GM12873 (cell line): ENCODE data around the gene OR2B2.

Source experiments
- TF ChIP-seq, protein P1 (sequence below): IDR thresholded peaks from 2 replicates; pipeline ENCODE4 v1.5.1; 2012; ENCODE audit warnings: low read depth, mild to moderate bottlenecking, moderate library complexity, low read length, control low read depth; ENCODE audit not compliant: insufficient read depth; ENCODE audit errors: missing control alignments

OR2B2 gene

DNA sequence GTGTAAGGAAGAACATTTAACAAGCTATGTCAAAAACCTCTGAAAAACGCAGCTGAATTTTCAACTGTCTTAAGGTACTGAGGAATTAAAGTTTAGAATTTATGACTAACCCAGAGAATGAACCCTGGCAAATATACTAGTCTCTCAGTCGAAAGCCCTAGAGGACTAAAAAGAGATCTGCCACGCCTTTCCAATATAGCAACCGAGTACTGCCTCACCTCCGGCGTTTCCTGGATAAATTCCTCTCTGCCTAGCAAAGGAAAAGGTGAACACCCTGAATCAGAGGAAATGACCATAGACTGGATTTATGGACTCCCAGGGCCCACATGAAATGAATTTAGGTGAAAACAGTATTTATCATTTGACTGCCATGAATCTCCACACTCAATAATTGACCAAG is 12.0 kb upstream of the OR2B2 start:
- TF ChIP-seq, protein P1, sequence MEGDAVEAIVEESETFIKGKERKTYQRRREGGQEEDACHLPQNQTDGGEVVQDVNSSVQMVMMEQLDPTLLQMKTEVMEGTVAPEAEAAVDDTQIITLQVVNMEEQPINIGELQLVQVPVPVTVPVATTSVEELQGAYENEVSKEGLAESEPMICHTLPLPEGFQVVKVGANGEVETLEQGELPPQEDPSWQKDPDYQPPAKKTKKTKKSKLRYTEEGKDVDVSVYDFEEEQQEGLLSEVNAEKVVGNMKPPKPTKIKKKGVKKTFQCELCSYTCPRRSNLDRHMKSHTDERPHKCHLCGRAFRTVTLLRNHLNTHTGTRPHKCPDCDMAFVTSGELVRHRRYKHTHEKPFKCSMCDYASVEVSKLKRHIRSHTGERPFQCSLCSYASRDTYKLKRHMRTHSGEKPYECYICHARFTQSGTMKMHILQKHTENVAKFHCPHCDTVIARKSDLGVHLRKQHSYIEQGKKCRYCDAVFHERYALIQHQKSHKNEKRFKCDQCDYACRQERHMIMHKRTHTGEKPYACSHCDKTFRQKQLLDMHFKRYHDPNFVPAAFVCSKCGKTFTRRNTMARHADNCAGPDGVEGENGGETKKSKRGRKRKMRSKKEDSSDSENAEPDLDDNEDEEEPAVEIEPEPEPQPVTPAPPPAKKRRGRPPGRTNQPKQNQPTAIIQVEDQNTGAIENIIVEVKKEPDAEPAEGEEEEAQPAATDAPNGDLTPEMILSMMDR: no peak

DNA sequence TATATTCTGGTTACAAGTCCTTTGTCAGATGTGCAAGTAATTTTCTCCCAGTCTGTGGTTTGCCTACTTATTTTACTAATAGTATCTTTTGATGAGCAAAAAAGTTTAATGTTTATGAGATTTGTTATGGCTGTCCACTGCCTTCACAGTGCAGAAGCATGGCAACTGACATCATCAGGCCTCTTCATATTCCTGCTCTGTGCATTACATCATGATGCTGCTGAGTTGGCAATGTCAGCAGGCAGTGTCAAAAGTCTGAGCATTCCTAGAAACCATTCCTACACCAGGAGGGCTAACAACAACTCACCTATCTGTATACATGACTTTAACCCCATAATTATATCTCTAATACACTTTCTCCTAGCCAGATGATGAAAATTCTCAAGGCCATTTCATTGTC is 10.8 kb upstream of the OR2B2 start:
- TF ChIP-seq, protein P1: no peak

DNA sequence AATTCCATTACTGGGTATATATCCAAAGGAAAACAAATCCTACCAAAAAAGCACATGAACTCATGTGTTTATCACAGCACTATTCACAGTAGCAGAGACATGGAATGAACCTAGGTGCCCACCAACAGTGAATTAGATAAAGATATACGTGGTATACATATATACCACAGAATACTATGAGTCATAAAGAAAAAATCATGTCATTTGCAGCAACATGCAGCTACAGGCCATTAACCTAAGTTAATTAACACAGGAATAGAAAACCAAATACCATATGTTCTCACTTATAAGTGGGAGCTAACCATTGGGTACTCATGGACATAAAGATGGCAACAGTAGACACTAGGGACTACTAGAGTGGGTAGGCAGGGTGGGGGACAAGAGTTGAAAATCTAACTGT is 4.2 kb downstream of the OR2B2 start:
- TF ChIP-seq, protein P1: no peak

DNA sequence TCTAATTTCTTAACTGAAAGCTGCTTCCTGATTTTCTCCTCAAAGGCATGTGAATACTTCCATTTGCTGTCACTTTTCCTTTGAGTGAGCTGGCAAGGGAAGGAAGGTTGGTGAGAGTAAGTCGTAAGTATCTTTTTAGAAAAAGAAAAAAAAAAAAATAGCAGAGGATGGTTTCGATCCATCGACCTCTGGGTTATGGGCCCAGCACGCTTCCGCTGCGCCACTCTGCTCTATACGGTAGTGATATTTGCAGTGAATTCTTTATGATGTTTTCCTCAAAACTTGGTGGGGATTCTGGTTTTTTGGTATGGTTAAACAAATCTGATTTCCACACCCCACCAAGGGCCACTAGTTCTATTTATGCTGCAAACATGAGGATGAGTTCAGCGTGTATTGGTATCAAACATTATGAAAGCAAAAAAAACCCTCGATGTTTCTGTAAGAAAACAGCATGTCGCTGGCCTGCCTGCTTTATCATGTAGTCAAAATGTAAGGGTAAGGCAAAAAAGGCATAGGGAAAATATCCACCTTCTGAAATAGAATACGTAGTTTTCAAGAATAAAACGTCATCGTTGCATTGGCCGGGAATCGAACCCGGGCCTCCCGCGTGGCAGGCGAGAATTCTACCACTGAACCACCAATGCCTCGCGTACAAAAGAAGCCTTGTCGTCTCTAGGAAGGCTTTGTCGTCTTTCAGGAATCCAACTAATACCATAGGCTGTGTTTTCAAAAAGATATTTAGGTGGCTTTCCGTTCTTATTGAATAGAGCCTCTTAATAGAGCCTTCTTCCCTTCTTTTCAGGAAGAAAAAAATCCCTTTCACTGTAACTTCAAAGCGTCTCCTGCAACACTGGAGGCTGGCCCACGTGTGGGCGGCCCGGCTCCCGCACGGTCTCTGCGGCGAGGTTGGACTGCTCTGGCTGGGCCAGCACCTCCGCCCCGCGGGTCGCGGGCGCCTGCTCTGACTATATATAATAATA is 9.6 kb downstream of the OR2B2 start:
- TF ChIP-seq, protein P1: no peak

DNA sequence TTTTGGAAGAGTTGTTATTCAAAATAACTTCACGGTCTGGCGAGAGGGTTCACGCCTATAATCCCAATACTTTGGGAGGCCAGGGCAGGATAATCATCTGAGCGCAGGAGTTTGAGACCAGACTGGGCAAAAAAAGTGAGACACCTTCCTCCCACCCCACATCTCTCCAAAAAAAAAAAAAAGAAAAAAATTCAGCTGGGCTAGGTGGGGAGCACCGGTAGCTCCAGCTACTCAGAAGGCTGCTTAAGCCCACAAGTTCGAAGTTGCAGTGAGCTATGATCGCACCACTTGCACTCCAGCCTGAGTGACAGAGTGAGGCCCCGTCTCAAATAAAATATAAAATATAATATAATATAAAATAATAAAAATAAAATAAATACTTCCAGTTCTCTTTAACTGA is 10.4 kb downstream of the OR2B2 start:
- TF ChIP-seq, protein P1: no peak

DNA sequence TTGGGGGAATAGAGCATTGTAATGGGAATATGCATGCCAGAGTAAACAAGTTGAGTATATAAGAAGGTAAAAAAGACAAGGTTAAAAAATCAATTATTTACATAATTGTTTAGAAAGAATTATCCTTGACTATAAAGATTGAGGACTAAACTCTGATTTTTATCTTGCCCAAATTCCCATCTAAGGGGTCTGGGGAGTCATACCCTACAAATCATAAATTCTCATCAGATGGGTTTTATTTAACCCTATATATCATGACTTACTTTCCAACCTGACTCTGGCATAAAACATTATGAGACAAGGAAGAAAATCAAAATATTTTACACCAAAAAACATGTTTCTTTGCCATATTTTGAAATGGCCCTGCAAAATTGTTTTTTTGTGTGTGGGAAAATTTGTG is 12.7 kb downstream of the OR2B2 start:
- TF ChIP-seq, protein P1: no peak

DNA sequence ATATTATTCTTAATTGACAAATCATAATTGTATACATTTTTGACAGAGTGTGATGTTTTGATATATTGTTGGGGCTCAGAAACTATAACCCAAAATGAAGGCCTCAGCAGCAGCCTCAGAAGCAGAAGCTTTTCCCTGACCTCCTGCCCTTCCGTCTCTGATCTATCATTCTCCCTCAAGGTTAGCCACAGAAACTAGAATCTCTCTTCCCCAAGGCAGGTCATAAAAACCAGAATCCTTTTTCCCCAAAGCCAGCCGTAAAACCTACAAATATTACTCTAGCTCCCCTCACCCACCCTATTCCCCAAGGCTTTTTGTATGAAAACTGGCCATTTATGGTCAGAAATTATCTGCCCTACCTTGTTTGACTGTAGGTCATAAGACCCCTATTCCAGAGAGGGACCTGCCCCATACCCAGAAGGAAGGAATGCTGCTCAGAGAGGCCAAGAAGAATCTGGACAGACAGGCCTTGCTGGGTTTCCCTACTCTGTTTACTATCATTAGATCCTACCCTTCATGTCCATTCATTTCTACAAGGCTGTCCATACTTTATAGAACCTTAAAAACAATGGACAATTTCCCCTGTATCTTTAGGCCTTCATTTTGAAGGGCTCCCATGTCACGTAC is 14.5 kb downstream of the OR2B2 start:
- TF ChIP-seq, protein P1: no peak
